Left lung (tissue), 10 donors: ENCODE results near the gene IL13RA2. TPM values are rescaled to one million over a fixed set of nuclear protein-coding genes. Genes with fewer than 3 reads are reported as not detected.
A peak's percentile ranks its signal among the peaks of the same experiment; 100 is the strongest.

Experiments used
- ATAC-seq: fragments of 200-7000 bp; cut with Tn5 transposase; one replicate; pipeline ENCODE4 v1.9.1; 2020; ENCODE audit warnings: moderate library complexity
- DNase-seq, 4 donors: peaks; one replicate each; pipeline ENCODE4 v3.0.0-alpha.2; 2013 to 2020
- H3K27ac ChIP-seq, 2 donors: fragments of 200-600 bp; sonication (generic) in 1 of 2; one replicate each; pipeline versions ENCODE4 v1.5.0 to v1.8.0; 2020 to 2021
- H3K27me3 ChIP-seq, 2 donors: fragments of 200-600 bp; sonication (generic) in 1 of 2; one replicate each; pipeline versions ENCODE4 v1.5.0 to v1.8.0; 2020 to 2021
- H3K36me3 ChIP-seq, 2 donors: fragments of 200-600 bp; sonication (generic) in 1 of 2; one replicate each; pipeline versions ENCODE4 v1.5.0 to v1.8.0; 2020 to 2021
- H3K4me1 ChIP-seq, 2 donors: fragments of 200-600 bp; one replicate each; pipeline ENCODE4 v1.8.0; 2021
- H3K4me3 ChIP-seq, 2 donors: fragments of 200-600 bp; sonication (generic) in 1 of 2; one replicate each; pipeline versions ENCODE4 v1.5.0 to v1.8.0; 2020 to 2021; ENCODE audit warnings: mild to moderate bottlenecking in 1 of 2
- H3K9me3 ChIP-seq, 2 donors: fragments of 200-600 bp; sonication (generic) in 1 of 2; one replicate each; pipeline versions ENCODE4 v1.5.0 to v1.8.0; 2020 to 2021
- intact Hi-C, 2 donors: fragments of 100-400 bp; cut with DNase I; formaldehyde crosslinking; loops; one replicate each; pipeline versions ENCODE4 v1.11.2 to v1.14.2; 2022
- polyA plus RNA-seq, 6 donors: library from polyadenylated mRNA; unstranded; fragments of 120-200 nt; gene quantifications; one replicate each; pipeline ENCODE4 v1.2.1, GENCODE V29; 2013; ENCODE audit not compliant: insufficient read length in 6 of 6
- total RNA-seq, 2 donors: library from RNA; stranded (reverse); fragmentation: NEBNext Ultra II Directional; extraction: Animal tissue kit (Norgen Biotek cat#: 25700); gene quantifications; one replicate each; pipeline ENCODE4 v1.2.1, GENCODE V29; 2021
- TF ChIP-seq, protein P1 (sequence below), 2 donors: fragments of 200-600 bp; sonication (generic) in 1 of 2; IDR thresholded peaks; one replicate each; pipeline versions ENCODE4 v1.5.0 to v1.8.0; 2021; ENCODE audit warnings: antibody characterized with exemption in 2 of 2
- donor health status: DM: no; HTN: yes; CAD: no.
- donor health status: DM: no; HTN: no; CAD: no.

The IL13RA2 gene
- total and polyA plus RNA-seq, 8 donors = 0.24 to 4.0 (median 0.49) TPM

DNA sequence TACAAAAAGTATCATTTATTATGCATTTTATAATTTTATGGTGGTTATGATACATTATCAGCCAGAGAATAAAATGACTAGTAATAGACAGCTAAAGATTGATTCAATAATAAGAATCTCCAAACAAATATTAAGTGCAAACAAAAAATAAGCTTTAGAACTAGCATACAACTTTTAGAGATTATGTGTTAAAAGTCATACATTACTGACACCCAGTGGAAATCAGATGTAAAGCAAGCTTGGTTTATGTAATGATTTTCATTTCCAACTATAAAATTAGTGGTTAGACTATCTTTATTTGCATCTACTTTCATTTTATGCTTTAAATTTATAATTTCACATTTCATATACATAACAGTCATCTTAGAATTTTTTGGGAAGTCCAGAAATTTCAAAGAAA is 57.7 kb downstream of the IL13RA2 start:
- Histone ChIP-seq H3K27ac (no peak overlapping the region), H3K9me3 (no peaks in the 10 kb centered on the region), H3K4me1 (no peaks in the 10 kb centered on the region), H3K4me3 (no peak overlapping the region), H3K27me3 (peaks cover 0 to 3% of the 10 kb centered on the region in 2 donors), H3K36me3 (no peaks in the 10 kb centered on the region)
- intact Hi-C loops = no loop called here
- TF ChIP-seq, protein P1, sequence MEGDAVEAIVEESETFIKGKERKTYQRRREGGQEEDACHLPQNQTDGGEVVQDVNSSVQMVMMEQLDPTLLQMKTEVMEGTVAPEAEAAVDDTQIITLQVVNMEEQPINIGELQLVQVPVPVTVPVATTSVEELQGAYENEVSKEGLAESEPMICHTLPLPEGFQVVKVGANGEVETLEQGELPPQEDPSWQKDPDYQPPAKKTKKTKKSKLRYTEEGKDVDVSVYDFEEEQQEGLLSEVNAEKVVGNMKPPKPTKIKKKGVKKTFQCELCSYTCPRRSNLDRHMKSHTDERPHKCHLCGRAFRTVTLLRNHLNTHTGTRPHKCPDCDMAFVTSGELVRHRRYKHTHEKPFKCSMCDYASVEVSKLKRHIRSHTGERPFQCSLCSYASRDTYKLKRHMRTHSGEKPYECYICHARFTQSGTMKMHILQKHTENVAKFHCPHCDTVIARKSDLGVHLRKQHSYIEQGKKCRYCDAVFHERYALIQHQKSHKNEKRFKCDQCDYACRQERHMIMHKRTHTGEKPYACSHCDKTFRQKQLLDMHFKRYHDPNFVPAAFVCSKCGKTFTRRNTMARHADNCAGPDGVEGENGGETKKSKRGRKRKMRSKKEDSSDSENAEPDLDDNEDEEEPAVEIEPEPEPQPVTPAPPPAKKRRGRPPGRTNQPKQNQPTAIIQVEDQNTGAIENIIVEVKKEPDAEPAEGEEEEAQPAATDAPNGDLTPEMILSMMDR (IDR thresholded peaks at IDR 0.05) = peak; percentile 21 to 32
- DNase-seq (peak in 1 of 4 donors; percentile 11), ATAC-seq (peak; percentile 45)

Other genes with a start within 250 kb of the IL13RA2 start
- not detected for gene RBMXL3, start 171.8 kb upstream of the IL13RA2 start, total RNA-seq
- gene RBMXL3, start 171.8 kb upstream of the IL13RA2 start, polyA plus RNA-seq = not detected
- 1 to 10 TPM; 4.4 to 7.0 TPM for gene LRCH2, start 216.5 kb upstream of the IL13RA2 start, total RNA-seq
- 10 to 100 TPM; 14.0 to 17.9 (median 16.1) TPM for gene LRCH2, start 216.5 kb upstream of the IL13RA2 start, polyA plus RNA-seq